A549 (cell line): ENCODE measurements around the gene GPX7. TPM values are rescaled to one million over a fixed set of nuclear protein-coding genes. Genes with fewer than 3 reads are reported as not detected.

Source experiments
- ATAC-seq, 2 experiments: fragments of 200-7000 bp in 1 of 2; fragments of >200 bp in 1 of 2; cut with Nextera tagmentation in 1 of 2; cut with Tn5 transposase in 1 of 2; 3 replicates each; pipeline versions ENCODE4 v1.8.0 to v1.9.1; 2018 to 2020; ENCODE audit warnings: mild to moderate bottlenecking in 1 of 2, moderate library complexity in 1 of 2
- CTCF ChIA-PET: fragments of 300-600 bp; sonication (Branson Sonifier 250); formaldehyde crosslinking; extraction: SDS; loops from one replicate; lab custom pipeline; 2021; ENCODE audit warnings: antibody characterized with exemption, inconsistent platforms; lab: Yijun Ruan, JAX
- POLR2A ChIA-PET: fragments of 350-600 bp; formaldehyde crosslinking; extraction: SDS; loops from one replicate; lab custom pipeline; 2021; ENCODE audit warnings: antibody characterized with exemption, inconsistent platforms; lab: Yijun Ruan, JAX
- DNase-seq, 2 experiments: peaks; one replicate each; pipeline versions ENCODE4 v3.0.0 to v3.0.0-alpha.2; 2011 to 2016; ENCODE audit warnings: low read depth in 1 of 2, low spot score in 1 of 2
- FAIRE-seq: peaks from 2 replicates; lab custom pipeline; 2011; peaks lifted over from hg19 to GRCh38; lab: Jason Lieb, UNC
- H3K27ac ChIP-seq, 2 experiments: fragments of >200 bp; sonication (Bioruptor Twin); formaldehyde crosslinking; 3 replicates each; pipeline ENCODE4 v1.5.1; 2016 to 2017
- H3K4me1 ChIP-seq: fragments of >200 bp; sonication (Bioruptor Twin); formaldehyde crosslinking; 3 replicates; pipeline ENCODE4 v1.6.1; 2016
- H3K4me2 ChIP-seq: fragments of >200 bp; sonication (Bioruptor Twin); formaldehyde crosslinking; 3 replicates; pipeline ENCODE4 v1.6.1; 2016
- H3K4me3 ChIP-seq: fragments of >200 bp; sonication (Bioruptor Twin); formaldehyde crosslinking; 3 replicates; pipeline ENCODE4 v1.5.1; 2016
- H3K9me3 ChIP-seq: fragments of >200 bp; sonication (Bioruptor Twin); formaldehyde crosslinking; 3 replicates; pipeline ENCODE4 v1.6.1; 2016
- ATOH8 ChIP-seq: fragments of 250-450 bp; sonication (Bioruptor Pico); IDR thresholded peaks from 2 replicates; pipeline ENCODE4 v1.5.0; 2020; ENCODE audit warnings: low read depth, mild to moderate bottlenecking, moderate library complexity
- BCL3 ChIP-seq: fragments of >200 bp; sonication (Bioruptor Twin); formaldehyde crosslinking; IDR thresholded peaks from 3 replicates; pipeline ENCODE4 v1.6.1; 2016
- CBX8 ChIP-seq: fragments of 200-600 bp; sonication (generic); IDR thresholded peaks from 2 replicates; pipeline ENCODE4 v1.6.1; 2016
- CEBPB ChIP-seq, 2 experiments: fragments of >200 bp in 1 of 2; sonication (Bioruptor Twin) in 1 of 2; formaldehyde crosslinking in 1 of 2; IDR thresholded peaks; 2 replicates each; pipeline ENCODE4 v1.6.1; 2012 to 2016
- CHD4 ChIP-seq: fragments of 200-600 bp; sonication (generic); IDR thresholded peaks from 2 replicates; pipeline ENCODE4 v1.6.1; 2016; ENCODE audit warnings: antibody characterized with exemption, mild to moderate bottlenecking, borderline replicate concordance
- EP300 ChIP-seq, 2 experiments: fragments of >200 bp; sonication (Bioruptor Twin); formaldehyde crosslinking; IDR thresholded peaks; 2 replicates in 1 of 2; 3 replicates in 1 of 2; pipeline ENCODE4 v1.6.1; 2016 to 2017
- FOSL2 ChIP-seq, 2 experiments: fragments of 450-650 bp in 1 of 2; fragments of >200 bp in 1 of 2; sonication (Bioruptor Twin) in 1 of 2; formaldehyde crosslinking; IDR thresholded peaks; 2 replicates each; pipeline versions ENCODE4 v1.5.0 to v1.6.1; 2016 to 2020; ENCODE audit warnings: mild to moderate bottlenecking in 1 of 2, moderate library complexity in 1 of 2
- FOXS1 ChIP-seq: fragments of 250-450 bp; sonication (Bioruptor Pico); IDR thresholded peaks from 2 replicates; pipeline ENCODE4 v1.5.0; 2020; ENCODE audit warnings: mild to moderate bottlenecking, moderate library complexity
- GATA3 ChIP-seq: IDR thresholded peaks from 2 replicates; pipeline ENCODE4 v1.6.1; 2012; ENCODE audit warnings: borderline replicate concordance
- HDAC2 ChIP-seq: fragments of 200-600 bp; sonication (generic); IDR thresholded peaks from 2 replicates; pipeline ENCODE4 v1.6.1; 2016
- HES2 ChIP-seq: fragments of >200 bp; sonication (Bioruptor Twin); formaldehyde crosslinking; IDR thresholded peaks from 2 replicates; pipeline ENCODE4 v1.6.1; 2016
- HOXB5 ChIP-seq: fragments of 250-450 bp; sonication (Bioruptor Pico); IDR thresholded peaks from 2 replicates; pipeline ENCODE4 v1.5.0; 2020; ENCODE audit warnings: mild to moderate bottlenecking, moderate library complexity
- JUNB ChIP-seq: fragments of >200 bp; sonication (Bioruptor Twin); formaldehyde crosslinking; IDR thresholded peaks from 2 replicates; pipeline ENCODE4 v1.6.1; 2016
- KDM1A ChIP-seq: fragments of 200-600 bp; sonication (generic); IDR thresholded peaks from 2 replicates; pipeline ENCODE4 v1.6.1; 2016; ENCODE audit warnings: low read depth, mild to moderate bottlenecking
- KDM5A ChIP-seq: fragments of 200-600 bp; sonication (generic); IDR thresholded peaks from 2 replicates; pipeline ENCODE4 v1.6.1; 2016; ENCODE audit warnings: antibody characterized with exemption, mild to moderate bottlenecking
- MAFK ChIP-seq: fragments of 450-650 bp; IDR thresholded peaks from 2 replicates; pipeline ENCODE4 v1.6.1; 2014; ENCODE audit not compliant: partially characterized antibody
- MAZ ChIP-seq: fragments of 150-350 bp; IDR thresholded peaks from 2 replicates; pipeline ENCODE4 v1.6.1; 2014; ENCODE audit warnings: antibody characterized with exemption, low read depth, low read length, borderline replicate concordance
- MYC ChIP-seq: IDR thresholded peaks from 2 replicates; pipeline ENCODE4 v1.6.1; 2012; ENCODE audit warnings: mild to moderate bottlenecking, inconsistent platforms, low read length, improper control_type of control experiment, borderline replicate concordance
- NFE2L2 ChIP-seq: fragments of 150-350 bp; conservative IDR thresholded peaks from 2 replicates; pipeline ENCODE4 v1.6.1; 2014; ENCODE audit warnings: low read length
- POLR2A ChIP-seq: IDR thresholded peaks from 2 replicates; pipeline ENCODE4 v1.6.1; 2012; ENCODE audit warnings: mild to moderate bottlenecking, low read length
- RFX5 ChIP-seq: fragments of 450-650 bp; IDR thresholded peaks from 2 replicates; pipeline ENCODE4 v1.7.1; 2014; ENCODE audit warnings: antibody characterized with exemption, mild to moderate bottlenecking, moderate library complexity
- TFCP2L1 ChIP-seq: fragments of 250-450 bp; sonication (Bioruptor Pico); IDR thresholded peaks from 2 replicates; pipeline ENCODE4 v1.5.0; 2021; ENCODE audit warnings: mild to moderate bottlenecking
- ZFP36 ChIP-seq: fragments of 450-650 bp; IDR thresholded peaks from 2 replicates; pipeline ENCODE4 v1.6.1; 2014; ENCODE audit warnings: borderline replicate concordance; ENCODE audit not compliant: partially characterized antibody
- ZNF302 ChIP-seq: fragments of 250-450 bp; sonication (Bioruptor Pico); IDR thresholded peaks from 2 replicates; pipeline ENCODE4 v1.9.0; 2021; ENCODE audit warnings: inconsistent platforms, mild to moderate bottlenecking, moderate library complexity
- ZSCAN20 ChIP-seq: fragments of 250-450 bp; sonication (Bioruptor Pico); IDR thresholded peaks from 2 replicates; pipeline ENCODE4 v1.8.0; 2022; ENCODE audit warnings: mild to moderate bottlenecking, moderate library complexity
- WGBS: methylation state at CpG from one replicate; pipeline ENCODE4 v1.1.6; 2017; ENCODE audit errors: missing lambda C conversion rate; 5-methylcytosine and 5-hydroxymethylcytosine counted together
- polyA plus RNA-seq, 4 experiments: library from polyadenylated mRNA; depleted of rRNA in 3 of 4; stranded (reverse); fragments of >200 nt; fragmentation: RNase III in 1 of 4; extraction: RNeasy Plus Mini Kit Qiagen cat#74134 plus additional on column Dnase treatment in 1 of 4; gene quantifications; 2 replicates in 3 of 4; 3 replicates in 1 of 4; pipeline ENCODE4 v1.2.3, GENCODE V29; 2011 to 2017
- TF ChIP-seq, protein P1 (sequence below): fragments of 150-350 bp; IDR thresholded peaks from 2 replicates; pipeline ENCODE4 v1.6.1; 2014; ENCODE audit warnings: low read depth, mild to moderate bottlenecking, low read length

Gene GPX7
- polyA plus RNA-seq, 2 of the 4 experiments (the other 2 are of a cell fraction), result not detected

GRCh38 chr1:52571783-52572182 is 30.4 kb upstream of the GPX7 start:
- POLR2A ChIA-PET, result no interaction called here
- ATAC-seq, result no peak

DNA sequence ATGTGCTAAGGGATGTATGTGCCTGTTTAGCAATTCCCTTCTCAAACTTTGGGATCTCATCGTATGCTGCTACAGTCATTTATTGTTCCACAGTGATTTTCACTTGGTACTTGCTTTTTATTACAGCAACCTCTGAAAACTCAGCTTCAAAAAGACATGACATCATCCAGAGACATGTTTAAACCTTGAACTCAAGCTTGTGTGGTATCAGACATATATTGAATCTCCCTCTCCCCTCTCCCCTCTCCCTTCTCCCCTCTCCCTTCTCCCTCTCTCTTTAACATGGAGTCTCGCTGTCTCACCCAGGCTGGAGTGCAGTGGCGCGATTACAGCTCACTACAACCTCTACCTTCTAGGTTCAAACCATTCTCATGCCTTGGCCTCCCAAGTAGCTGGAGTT is 29.8 kb upstream of the GPX7 start:
- Histone ChIP-seq H3K9me3 (no peaks in the 10 kb centered on the region), H3K4me2 (no peak overlapping the region), H3K4me3 (no peak overlapping the region), H3K27ac (no peak overlapping the region)
- FAIRE-seq, result no peak
- DNase-seq, result no peak
- CTCF ChIA-PET, result no interaction called here
- TF ChIP-seq BCL3, result no peak
- TF ChIP-seq ZNF302 (CRISPR knock-in tag), result no peak
- TF ChIP-seq, protein P1, sequence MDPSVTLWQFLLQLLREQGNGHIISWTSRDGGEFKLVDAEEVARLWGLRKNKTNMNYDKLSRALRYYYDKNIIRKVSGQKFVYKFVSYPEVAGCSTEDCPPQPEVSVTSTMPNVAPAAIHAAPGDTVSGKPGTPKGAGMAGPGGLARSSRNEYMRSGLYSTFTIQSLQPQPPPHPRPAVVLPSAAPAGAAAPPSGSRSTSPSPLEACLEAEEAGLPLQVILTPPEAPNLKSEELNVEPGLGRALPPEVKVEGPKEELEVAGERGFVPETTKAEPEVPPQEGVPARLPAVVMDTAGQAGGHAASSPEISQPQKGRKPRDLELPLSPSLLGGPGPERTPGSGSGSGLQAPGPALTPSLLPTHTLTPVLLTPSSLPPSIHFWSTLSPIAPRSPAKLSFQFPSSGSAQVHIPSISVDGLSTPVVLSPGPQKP, result no peak
- TF ChIP-seq TFCP2L1 (CRISPR knock-in tag), result no peak
- TF ChIP-seq CBX8, result no peak
- no peak for TF ChIP-seq CHD4
- no peak for TF ChIP-seq MAFK
- TF ChIP-seq RFX5, result no peak
- no peak for TF ChIP-seq ZSCAN20
- TF ChIP-seq MYC, result no peak
- no peak for TF ChIP-seq ZFP36
- no peak for TF ChIP-seq MAZ
- no peak for TF ChIP-seq NFE2L2
- no peak for TF ChIP-seq HES2
- TF ChIP-seq POLR2A, result no peak
- no peak for TF ChIP-seq CEBPB (IDR thresholded peaks at IDR 0.05)
- no peak for TF ChIP-seq KDM1A
- no peak for TF ChIP-seq ATOH8 (CRISPR knock-in tag)
- TF ChIP-seq HOXB5 (CRISPR knock-in tag), result no peak
- no peak for TF ChIP-seq FOXS1 (CRISPR knock-in tag)
- TF ChIP-seq, all 56 proteins: peak for 0
- H3K4me1 ChIP-seq, result peaks cover 16% of the 10 kb centered on the region
- POLR2A ChIA-PET, result interaction anchor here (1.7 kb wide), 1 partner anchor 19 kb away, joined by 4 read pairs; no protein-coding TSS in a partner anchor
- no peak for ATAC-seq
- WGBS, result 96% methylated on average over 4 of the region's 4 CpGs

More at GRCh38 chr1:52571783-52572182, 30.4 kb upstream of the GPX7 start:
- H3K4me2 ChIP-seq, result no peak overlapping the region
- CTCF ChIA-PET, result no interaction called here
- no peak overlapping the region for H3K4me3 ChIP-seq
- TF ChIP-seq HDAC2, result no peak
- TF ChIP-seq CHD4, result no peak
- no peak for FAIRE-seq
- H3K9me3 ChIP-seq, result no peaks in the 10 kb centered on the region
- WGBS, result 56% methylated on average over 1 of the region's 1 CpG
- peak in 1 of 2 experiments; percentile 58 for DNase-seq
- no peak overlapping the region for H3K27ac ChIP-seq
- H3K4me1 ChIP-seq, result peaks cover 16% of the 10 kb centered on the region

DNA sequence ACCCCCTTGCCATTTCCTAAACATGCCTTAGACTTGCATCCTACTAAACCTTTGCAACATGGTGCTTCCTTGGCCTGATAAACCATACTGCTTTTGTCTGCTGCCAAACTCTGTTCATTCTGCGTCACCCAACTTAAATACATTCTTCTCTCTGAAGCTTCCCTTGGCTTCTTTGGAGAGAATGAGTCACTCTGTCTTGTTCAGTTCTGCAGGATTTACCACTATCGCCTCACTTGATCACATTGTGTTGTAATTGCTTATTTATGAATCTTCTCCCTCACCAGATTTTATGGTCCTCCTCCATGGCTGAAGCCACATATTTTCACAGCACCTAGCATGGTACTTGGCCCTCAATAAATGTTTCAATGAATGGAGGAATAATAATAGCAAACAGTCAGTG is 27.6 kb upstream of the GPX7 start:
- 31% methylated on average over 2 of the region's 2 CpGs for WGBS
- H3K4me2 ChIP-seq, result peak overlapping the region; percentile 59
- ATAC-seq, result peak; percentile 77 to 88; a peak in 4 of 6 replicates
- POLR2A ChIA-PET, result interaction anchor here (1.0 kb wide), 1 partner anchor 21 kb away, joined by 5 read pairs; no protein-coding TSS in a partner anchor
- no peak for TF ChIP-seq FOSL2 (IDR thresholded peaks at IDR 0.05)
- peak; percentile 68 for TF ChIP-seq FOSL2 (CRISPR knock-in tag; IDR thresholded peaks at IDR 0.05)
- TF ChIP-seq KDM5A, result no peak
- TF ChIP-seq JUNB, result 0 out of 2 replicates have a peak, but pooled peaks have one; percentile 24
- TF ChIP-seq EP300 (IDR thresholded peaks at IDR 0.05), result no peak
- TF ChIP-seq GATA3, result 0 out of 2 replicates have a peak, but pooled peaks have one; percentile 17
- TF ChIP-seq HES2, result no peak
- TF ChIP-seq, all 56 proteins: peak for 3
- H3K27ac ChIP-seq, result peak overlapping the region; percentile 70 to 71
- FAIRE-seq (no peak), DNase-seq (peak; percentile 36 to 66)
- no peak overlapping the region for H3K4me3 ChIP-seq
- H3K4me1 ChIP-seq, result peaks cover 16% of the 10 kb centered on the region
- no peaks in the 10 kb centered on the region for H3K9me3 ChIP-seq
- CTCF ChIA-PET, result no interaction called here
